Occipital lobe (tissue), 3 donors: ENCODE results near the gene PPIP5K1. TPM values are rescaled to one million over a fixed set of nuclear protein-coding genes. Genes with fewer than 3 reads are reported as not detected.

Source experiments
- DNase-seq: peaks from one replicate; lab custom pipeline; 2025; lab: John Stamatoyannopoulos, UW
- small RNA-seq: library from RNA; depleted of rRNA; stranded (forward); fragments of <200 nt; gene quantifications from one replicate; pipeline ENCODE3, GENCODE V24; 2014
- total RNA-seq: library from RNA; depleted of rRNA; stranded (reverse); fragments of >200 nt; gene quantifications from one replicate; pipeline ENCODE4 v1.2.3, GENCODE V29; 2014

The PPIP5K1 gene
- total RNA-seq, 1 donor from 2014 or later = 21.8 TPM

- DNase-seq = no peak
Measured at GRCh38 chr15:43492266-43492665, 97.7 kb downstream of the PPIP5K1 start.

GRCh38 chr15:43489191-43489590 is 100.8 kb downstream of the PPIP5K1 start:
- DNase-seq = no peak

GRCh38 chr15:43488790-43489189 is 101.2 kb downstream of the PPIP5K1 start:
- DNase-seq = no peak

DNA sequence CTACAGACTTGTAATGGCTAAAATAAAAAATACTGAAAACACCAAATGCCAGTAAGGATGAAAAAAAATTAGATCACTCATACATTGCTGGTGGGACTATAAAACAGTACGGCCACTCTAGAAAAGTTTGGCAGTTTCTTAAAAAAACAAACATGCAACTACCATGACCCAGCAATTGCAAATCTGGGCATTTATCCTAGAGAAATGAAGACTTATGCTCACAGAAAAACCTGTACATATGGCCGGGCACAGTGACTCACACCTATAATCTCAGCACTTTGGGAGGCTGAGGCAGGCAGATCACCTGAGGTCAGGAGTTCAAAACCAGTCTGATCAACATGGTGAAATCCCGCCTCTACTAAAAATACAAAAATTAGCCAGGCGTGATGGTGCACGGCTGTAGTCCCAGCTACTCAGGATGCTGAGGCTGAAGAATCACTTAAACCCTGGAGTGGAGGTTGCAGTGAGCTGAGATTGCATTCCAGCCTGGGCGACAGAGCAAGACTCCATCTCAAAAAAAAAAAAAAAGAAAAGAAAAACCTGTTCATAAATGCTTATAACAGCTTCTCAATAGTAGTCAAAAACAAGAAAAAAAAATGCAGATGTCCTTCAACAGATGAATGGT is 102.6 kb downstream of the PPIP5K1 start:
- no peak for DNase-seq

DNA sequence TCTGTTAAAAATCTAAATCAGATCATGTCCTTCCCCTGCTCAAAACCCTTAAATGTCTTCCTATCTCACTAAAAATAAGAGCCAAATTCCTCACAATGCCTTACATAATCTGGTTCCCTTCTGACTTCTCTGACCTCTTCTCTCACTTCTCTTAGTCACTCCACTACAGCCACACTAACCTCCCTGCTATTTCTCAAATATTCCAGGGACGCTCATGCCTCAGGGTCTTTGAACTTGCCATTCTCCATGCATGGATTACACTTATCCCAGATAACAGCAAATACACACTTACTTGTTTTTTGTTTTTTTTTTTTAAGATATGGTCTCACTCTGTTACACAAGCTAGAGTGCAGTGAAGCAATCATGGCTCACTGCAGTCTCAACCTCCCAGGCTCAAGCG is 105.6 kb downstream of the PPIP5K1 start:
- DNase-seq = no peak

Small RNA genes within 50 kb of the gene (small RNA-seq; reads per million reads assigned to genes)
- gene RNU6-554P = not detected
- gene RNU6-610P = not detected

Other genes with a start within 250 kb of the PPIP5K1 start
- gene ZSCAN29, start 219.2 kb downstream of the PPIP5K1 start, total RNA-seq = 37.1 TPM
- 21.4 TPM for gene TUBGCP4, start 219.1 kb downstream of the PPIP5K1 start, total RNA-seq
- 142 TPM for gene TP53BP1, start 97.1 kb downstream of the PPIP5K1 start, total RNA-seq
- 35.7 TPM for gene MAP1A, start 72.6 kb downstream of the PPIP5K1 start, total RNA-seq
- gene CKMT1B, start 3.8 kb upstream of the PPIP5K1 start, total RNA-seq = 6.7 TPM
- gene STRC, start 28.6 kb upstream of the PPIP5K1 start, total RNA-seq = 0.47 TPM
- gene CATSPER2, start 58.6 kb upstream of the PPIP5K1 start, total RNA-seq = 4.2 TPM
- 5.6 TPM for gene CKMT1A, start 103.7 kb upstream of the PPIP5K1 start, total RNA-seq
- 34.3 TPM for gene PDIA3, start 156.2 kb upstream of the PPIP5K1 start, total RNA-seq
- gene ELL3, start 186.8 kb upstream of the PPIP5K1 start, total RNA-seq = 3.0 TPM
- gene SERF2, start 202.1 kb upstream of the PPIP5K1 start, total RNA-seq = 37.1 TPM
- not detected for gene SERINC4, start 210.0 kb upstream of the PPIP5K1 start, total RNA-seq
- gene HYPK, start 210.4 kb upstream of the PPIP5K1 start, total RNA-seq = 7.0 TPM
- gene MFAP1, start 234.5 kb upstream of the PPIP5K1 start, total RNA-seq = 24.0 TPM
- gene WDR76, start 236.8 kb upstream of the PPIP5K1 start, total RNA-seq = 20.3 TPM